HG03039 (cell line): Measurements from ENCODE around the gene GRXCR1.

Experiments
- ATAC-seq: cut with Tn5 transposase; IDR thresholded peaks from one replicate; pipeline ENCODE4 v1.9.1; 2021; ENCODE audit warnings: mild to moderate bottlenecking, moderate library complexity; ENCODE audit not compliant: unreplicated experiment

GRXCR1 gene

GRCh38 chr4:42927946-42928345 is 35.4 kb downstream of the GRXCR1 start:
- ATAC-seq = no peak

GRCh38 chr4:42928582-42928981 is 36.1 kb downstream of the GRXCR1 start:
- ATAC-seq = no peak

GRCh38 chr4:42942216-42942615 is 49.7 kb downstream of the GRXCR1 start:
- no peak for ATAC-seq

- no peak for ATAC-seq
These were observed 53.4 kb downstream of the GRXCR1 start for GRCh38 chr4:42945874-42946273.

GRCh38 chr4:42953321-42953720 is 60.8 kb downstream of the GRXCR1 start:
- no peak for ATAC-seq

GRCh38 chr4:42954963-42955669 is 62.6 kb downstream of the GRXCR1 start:
- ATAC-seq = no peak

GRCh38 chr4:42955746-42956505 is 63.4 kb downstream of the GRXCR1 start:
- no peak for ATAC-seq

- ATAC-seq = no peak
These were observed 72.8 kb downstream of the GRXCR1 start for GRCh38 chr4:42965326-42965725.

- ATAC-seq = no peak
These were observed 93.5 kb downstream of the GRXCR1 start for GRCh38 chr4:42985976-42986375.

- peak; percentile 77 for ATAC-seq
These were observed 102.9 kb downstream of the GRXCR1 start for GRCh38 chr4:42995343-42995944.

GRCh38 chr4:43008793-43009192 is 116.3 kb downstream of the GRXCR1 start:
- ATAC-seq = no peak

- ATAC-seq = no peak
These were observed 121.7 kb downstream of the GRXCR1 start for GRCh38 chr4:43014256-43014655.

GRCh38 chr4:43041632-43042031 is 149.1 kb downstream of the GRXCR1 start:
- no peak for ATAC-seq

GRCh38 chr4:43047058-43047457 is 154.5 kb downstream of the GRXCR1 start:
- no peak for ATAC-seq

GRCh38 chr4:43048570-43048969 is 156.1 kb downstream of the GRXCR1 start:
- ATAC-seq = no peak

GRCh38 chr4:43049326-43049725 is 156.8 kb downstream of the GRXCR1 start:
- ATAC-seq = no peak

- no peak for ATAC-seq
These were observed 173.9 kb downstream of the GRXCR1 start for GRCh38 chr4:43066415-43066814.

GRCh38 chr4:43071069-43071468 is 178.6 kb downstream of the GRXCR1 start:
- ATAC-seq = no peak
